Lung (tissue), 12 donors: ENCODE data around the gene ST6GALNAC5. TPM values are rescaled to one million over a fixed set of nuclear protein-coding genes. Genes with fewer than 3 reads are reported as not detected.
A peak's percentile ranks its signal among the peaks of the same experiment; 100 is the strongest.

Experiments
- ATAC-seq: fragments of 200-7000 bp; cut with Tn5 transposase; one replicate; pipeline ENCODE4 v1.9.1; 2020; ENCODE audit warnings: moderate number of reproducible peaks; ENCODE audit not compliant: insufficient read depth, low FRiP score
- DNase-seq, 3 donors: peaks; one replicate each; pipeline ENCODE4 v3.0.0-alpha.2; 2013 to 2017
- H3K27ac ChIP-seq, 2 donors: one replicate each; pipeline ENCODE4 v1.5.1; 2013; ENCODE audit warnings: mild to moderate bottlenecking in 2 of 2, moderate library complexity in 2 of 2, control low read depth in 1 of 2, inconsistent platforms in 1 of 2, low read depth in 1 of 2, low read length in 1 of 2
- H3K27me3 ChIP-seq, 3 donors: one replicate each; pipeline ENCODE4 v1.5.1; 2013; ENCODE audit warnings: low read length in 2 of 3; ENCODE audit not compliant: control insufficient read depth in 3 of 3, insufficient read depth in 3 of 3
- H3K36me3 ChIP-seq, 4 donors: one replicate each; pipeline ENCODE4 v1.5.1; 2013; ENCODE audit warnings: low read length in 4 of 4, mild to moderate bottlenecking in 1 of 4, moderate library complexity in 1 of 4; ENCODE audit not compliant: control insufficient read depth in 4 of 4, insufficient read depth in 4 of 4
- H3K4me1 ChIP-seq, 5 donors: one replicate each; pipeline ENCODE4 v1.5.1; 2013; ENCODE audit warnings: low read length in 5 of 5, mild to moderate bottlenecking in 2 of 5, moderate library complexity in 1 of 5; ENCODE audit not compliant: control insufficient read depth in 5 of 5, insufficient read depth in 5 of 5
- H3K4me3 ChIP-seq: one replicate; pipeline ENCODE4 v1.5.1; 2013; ENCODE audit warnings: mild to moderate bottlenecking, control low read depth, moderate library complexity
- H3K9ac ChIP-seq, 2 donors: one replicate each; pipeline ENCODE4 v1.5.1; 2013; ENCODE audit warnings: low read length in 2 of 2, control low read depth in 1 of 2; ENCODE audit not compliant: insufficient read depth in 1 of 2
- H3K9me3 ChIP-seq, 4 donors: one replicate each; pipeline ENCODE4 v1.5.1; 2013; ENCODE audit warnings: low read length in 3 of 4, mild to moderate bottlenecking in 1 of 4, moderate library complexity in 1 of 4; ENCODE audit not compliant: control insufficient read depth in 4 of 4, insufficient read depth in 3 of 4
- WGBS, 2 donors: extraction: QIAGEN DNeasy Blood & Tissue Kit; methylation state at CpG; one replicate each; pipeline ENCODE4 v1.1.7; 2013; 5-methylcytosine and 5-hydroxymethylcytosine counted together
- polyA plus RNA-seq, 2 donors: library from polyadenylated mRNA; stranded (reverse); fragments of 200-250 nt; gene quantifications; one replicate each; pipeline ENCODE4 v1.2.1, GENCODE V29; 2013
- total RNA-seq, 2 donors: library from RNA; depleted of rRNA in 1 of 2; stranded (reverse); fragments of >200 nt in 1 of 2; gene quantifications; one replicate each; pipeline ENCODE4 v1.2.1, GENCODE V29; 2014 to 2021
- TF ChIP-seq, protein P1 (sequence below): IDR thresholded peaks from 2 replicates; pipeline ENCODE4 v1.5.1; 2012; ENCODE audit warnings: mild to moderate bottlenecking; ENCODE audit errors: control extremely low read depth, extremely low read depth
- donor health status: control.
- donor health status: control.
- donor health status: Bipolar disorder and iron deficiency.
- donor health status: healthy.
- donor health status: DM: yes; HTN: yes; CAD: no.

The ST6GALNAC5 gene
- total and polyA plus RNA-seq, 4 donors, result 3.6 to 45.8 (median 15.9) TPM

GRCh38 chr1:76826072-76826845 lies 41.0 kb upstream of the ST6GALNAC5 start:
- DNase-seq (peak in 2 of 3 donors; percentile 48 to 78), ATAC-seq (peak; percentile 19)
- TF ChIP-seq, protein P1, sequence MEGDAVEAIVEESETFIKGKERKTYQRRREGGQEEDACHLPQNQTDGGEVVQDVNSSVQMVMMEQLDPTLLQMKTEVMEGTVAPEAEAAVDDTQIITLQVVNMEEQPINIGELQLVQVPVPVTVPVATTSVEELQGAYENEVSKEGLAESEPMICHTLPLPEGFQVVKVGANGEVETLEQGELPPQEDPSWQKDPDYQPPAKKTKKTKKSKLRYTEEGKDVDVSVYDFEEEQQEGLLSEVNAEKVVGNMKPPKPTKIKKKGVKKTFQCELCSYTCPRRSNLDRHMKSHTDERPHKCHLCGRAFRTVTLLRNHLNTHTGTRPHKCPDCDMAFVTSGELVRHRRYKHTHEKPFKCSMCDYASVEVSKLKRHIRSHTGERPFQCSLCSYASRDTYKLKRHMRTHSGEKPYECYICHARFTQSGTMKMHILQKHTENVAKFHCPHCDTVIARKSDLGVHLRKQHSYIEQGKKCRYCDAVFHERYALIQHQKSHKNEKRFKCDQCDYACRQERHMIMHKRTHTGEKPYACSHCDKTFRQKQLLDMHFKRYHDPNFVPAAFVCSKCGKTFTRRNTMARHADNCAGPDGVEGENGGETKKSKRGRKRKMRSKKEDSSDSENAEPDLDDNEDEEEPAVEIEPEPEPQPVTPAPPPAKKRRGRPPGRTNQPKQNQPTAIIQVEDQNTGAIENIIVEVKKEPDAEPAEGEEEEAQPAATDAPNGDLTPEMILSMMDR, result no peak
- Histone ChIP-seq H3K36me3 (no peaks in the 10 kb centered on the region), H3K27me3 (no peaks in the 10 kb centered on the region), H3K27ac (no peak overlapping the region), H3K9ac (no peak overlapping the region), H3K4me3 (no peak overlapping the region), H3K9me3 (no peaks in the 10 kb centered on the region), H3K4me1 (peaks cover 0 to 5% (median 0%) of the 10 kb centered on the region in 5 donors)
- 73 to 79% methylated on average over 4 of the region's 4 CpGs for WGBS, 2 donors

GRCh38 chr1:76827066-76827465 lies 40.2 kb upstream of the ST6GALNAC5 start:
- Histone ChIP-seq H3K27me3 (no peaks in the 10 kb centered on the region), H3K4me1 (peaks cover 0 to 5% (median 0%) of the 10 kb centered on the region in 5 donors), H3K9ac (no peak overlapping the region), H3K4me3 (no peak overlapping the region), H3K36me3 (no peaks in the 10 kb centered on the region), H3K27ac (no peak overlapping the region), H3K9me3 (no peaks in the 10 kb centered on the region)
- ATAC-seq (no peak), DNase-seq (no peak)
- WGBS, 2 donors, result 73 to 76% methylated on average over 2 of the region's 2 CpGs
- TF ChIP-seq, protein P1, result no peak

GRCh38 chr1:76830373-76830772 lies 36.9 kb upstream of the ST6GALNAC5 start:
- Histone ChIP-seq H3K36me3 (no peaks in the 10 kb centered on the region), H3K9ac (no peak overlapping the region), H3K4me3 (no peak overlapping the region), H3K27ac (no peak overlapping the region), H3K9me3 (no peaks in the 10 kb centered on the region), H3K4me1 (peaks cover 0 to 7% (median 0%) of the 10 kb centered on the region in 5 donors), H3K27me3 (no peaks in the 10 kb centered on the region)
- DNase-seq (peak in 1 of 3 donors; percentile 4), ATAC-seq (no peak)
- TF ChIP-seq, protein P1, result no peak
- WGBS, 2 donors, result 29 to 42% methylated on average over 6 of the region's 6 CpGs
